GM12864 (cell line): ENCODE results near the gene GPR101.
A peak's percentile ranks its signal among the peaks of the same experiment; 100 is the strongest.

Experiments
- DNase-seq: peaks from one replicate; pipeline ENCODE4 v3.0.0-alpha.2; 2011; ENCODE audit warnings: low read depth
- H3K4me3 ChIP-seq: 2 replicates; pipeline ENCODE4 v1.5.1; 2011; ENCODE audit warnings: mild to moderate bottlenecking, low read depth, low read length, control low read depth
- CTCF ChIP-seq: IDR thresholded peaks from 2 replicates; pipeline ENCODE4 v1.5.1; 2011; ENCODE audit warnings: low read depth, mild to moderate bottlenecking, moderate library complexity, low read length, control low read depth, inconsistent platforms; ENCODE audit errors: missing control alignments

The GPR101 gene

GRCh38 chrX:137058339-137059127 lies 24.7 kb upstream of the GPR101 start:
- TF ChIP-seq CTCF: no peak

GRCh38 chrX:137052643-137053235 lies 18.9 kb upstream of the GPR101 start:
- peak overlapping the region; percentile 51 for H3K4me3 ChIP-seq
- DNase-seq: no peak
- TF ChIP-seq CTCF: no peak

More at GRCh38 chrX:137058339-137059127, 24.7 kb upstream of the GPR101 start:
- no peak for DNase-seq
- H3K4me3 ChIP-seq: no peak overlapping the region

- peak; percentile 2 for DNase-seq
- peak; percentile 81 for TF ChIP-seq CTCF
- peak overlapping the region; percentile 51 for H3K4me3 ChIP-seq
Measured at GRCh38 chrX:137051978-137052642, 18.3 kb upstream of the GPR101 start.

GRCh38 chrX:137044893-137045292 lies 11.1 kb upstream of the GPR101 start:
- no peak for DNase-seq
- H3K4me3 ChIP-seq: no peak overlapping the region
- no peak for TF ChIP-seq CTCF

- no peak for TF ChIP-seq CTCF
- no peak overlapping the region for H3K4me3 ChIP-seq
- DNase-seq: no peak
Measured at GRCh38 chrX:137043736-137044135, 9.9 kb upstream of the GPR101 start.

GRCh38 chrX:137041329-137041728 lies 7.5 kb upstream of the GPR101 start:
- H3K4me3 ChIP-seq: no peak overlapping the region
- no peak for TF ChIP-seq CTCF
- DNase-seq: no peak
